HepG2 (cell line): Measurements from ENCODE around the gene SRC. TPM values are rescaled to one million over a fixed set of nuclear protein-coding genes. Genes with fewer than 3 reads are reported as not detected.
A peak's percentile ranks its signal among the peaks of the same experiment; 100 is the strongest.

Experiments used
- ATAD3A ChIP-seq: sonication (generic); formaldehyde crosslinking; IDR thresholded peaks from 2 replicates; pipeline ENCODE4 v1.4.0; 2020; ENCODE audit warnings: missing genetic modification reagents
- BRCA1 ChIP-seq: sonication (generic); formaldehyde crosslinking; IDR thresholded peaks from 2 replicates; pipeline ENCODE4 v1.4.0; 2020; ENCODE audit warnings: missing genetic modification reagents
- CC2D1A ChIP-seq: sonication (generic); formaldehyde crosslinking; IDR thresholded peaks from 2 replicates; pipeline ENCODE4 v1.8.1; 2023; ENCODE audit warnings: mild to moderate bottlenecking, missing genetic modification reagents
- GATAD1 ChIP-seq: IDR thresholded peaks from 2 replicates; pipeline ENCODE4 v1.6.1; 2016; ENCODE audit warnings: missing genetic modification reagents, missing compliant biosample characterization
- MLLT10 ChIP-seq: sonication (generic); formaldehyde crosslinking; IDR thresholded peaks from 2 replicates; pipeline ENCODE4 v1.4.0; 2020; ENCODE audit warnings: missing genetic modification reagents
- NFIB ChIP-seq: sonication (generic); formaldehyde crosslinking; IDR thresholded peaks from 2 replicates; pipeline ENCODE4 v1.9.0; 2021; ENCODE audit warnings: missing genetic modification reagents, mild to moderate bottlenecking, borderline replicate concordance
- PHF21A ChIP-seq: sonication (generic); formaldehyde crosslinking; IDR thresholded peaks from 2 replicates; pipeline ENCODE4 v1.5.0; 2020; ENCODE audit warnings: mild to moderate bottlenecking, missing genetic modification reagents
- RNF219 ChIP-seq: sonication (generic); formaldehyde crosslinking; IDR thresholded peaks from 2 replicates; pipeline ENCODE4 v1.5.0; 2020; ENCODE audit warnings: mild to moderate bottlenecking, missing genetic modification reagents
- SIX1 ChIP-seq: sonication (generic); formaldehyde crosslinking; IDR thresholded peaks from 2 replicates; pipeline ENCODE4 v1.4.0; 2020; ENCODE audit warnings: missing genetic modification reagents, borderline replicate concordance
- SOX13 ChIP-seq, 3 experiments: fragments of 450-650 bp in 1 of 3; sonication (generic) in 1 of 3; formaldehyde crosslinking in 1 of 3; IDR thresholded peaks in 2 of 3; conservative IDR thresholded peaks in 1 of 3; 2 replicates each; pipeline versions ENCODE4 v1.5.0 to v1.6.1; 2016 to 2020; ENCODE audit warnings: antibody characterized with exemption in 1 of 3, mild to moderate bottlenecking in 1 of 3, missing compliant biosample characterization in 1 of 3, missing genetic modification reagents in 1 of 3, moderate library complexity in 1 of 3
- SP5 ChIP-seq: IDR thresholded peaks from 2 replicates; pipeline ENCODE4 v1.6.1; 2016; ENCODE audit warnings: low read depth, borderline replicate concordance
- TEAD2 ChIP-seq: sonication (generic); formaldehyde crosslinking; IDR thresholded peaks from 2 replicates; pipeline ENCODE4 v1.9.0; 2021; ENCODE audit warnings: missing genetic modification reagents
- YEATS4 ChIP-seq: sonication (generic); formaldehyde crosslinking; IDR thresholded peaks from 2 replicates; pipeline ENCODE4 v1.4.0; 2020; ENCODE audit warnings: missing genetic modification reagents, borderline replicate concordance
- ZBTB33 ChIP-seq: sonication (generic); formaldehyde crosslinking; IDR thresholded peaks from 2 replicates; pipeline ENCODE4 v1.4.0; 2020; ENCODE audit warnings: missing genetic modification reagents
- ZMAT3 ChIP-seq: sonication (generic); formaldehyde crosslinking; conservative IDR thresholded peaks from 2 replicates; pipeline ENCODE4 v1.7.0; 2021; ENCODE audit warnings: missing genetic modification reagents
- ZNF232 ChIP-seq: sonication (generic); formaldehyde crosslinking; IDR thresholded peaks from 2 replicates; pipeline ENCODE4 v1.4.0; 2020; ENCODE audit warnings: missing genetic modification reagents, borderline replicate concordance
- ZNF335 ChIP-seq: sonication (generic); formaldehyde crosslinking; IDR thresholded peaks from 2 replicates; pipeline ENCODE4 v1.4.0; 2020; ENCODE audit warnings: missing genetic modification reagents
- ZNF556 ChIP-seq: sonication (generic); formaldehyde crosslinking; IDR thresholded peaks from 2 replicates; pipeline ENCODE4 v1.4.0; 2020; ENCODE audit warnings: mild to moderate bottlenecking, missing genetic modification reagents, borderline replicate concordance
- ZNF644 ChIP-seq: IDR thresholded peaks from 2 replicates; pipeline ENCODE4 v1.6.1; 2016; ENCODE audit warnings: low read depth
- ZNF724P ChIP-seq: sonication (generic); formaldehyde crosslinking; IDR thresholded peaks from 2 replicates; pipeline ENCODE4 v1.8.0; 2022; ENCODE audit warnings: missing genetic modification reagents, borderline replicate concordance
- ZNF780A ChIP-seq: sonication (generic); formaldehyde crosslinking; IDR thresholded peaks from 2 replicates; pipeline ENCODE4 v1.8.0; 2022; ENCODE audit warnings: mild to moderate bottlenecking, missing genetic modification reagents, moderate library complexity
- polyA plus RNA-seq, 8 experiments: library from polyadenylated mRNA; depleted of rRNA in 3 of 8; stranded (reverse) in 7 of 8; unstranded in 1 of 8; fragments of >200 nt; fragmentation: Illumina TruSeq in 4 of 8; extraction: Trizol in 4 of 8; gene quantifications; 2 replicates each; pipeline versions ENCODE4 v1.2.1 to v1.2.3, GENCODE V29; 2011 to 2016; ENCODE audit warnings: low read depth in 4 of 8, missing spikeins in 1 of 8, mixed read lengths in 1 of 8; ENCODE audit not compliant: insufficient read depth in 1 of 8
- total RNA-seq, 5 experiments: library from RNA; depleted of rRNA; stranded (reverse); fragments of >200 nt; fragmentation: Illumina TruSeq; extraction: Trizol; gene quantifications; 2 replicates each; pipeline ENCODE4 v1.2.3, GENCODE V29; 2016; ENCODE audit warnings: low read depth in 1 of 5
- TF ChIP-seq, protein P1 (sequence below): sonication (generic); formaldehyde crosslinking; IDR thresholded peaks from 2 replicates; pipeline ENCODE4 v1.4.0; 2020; ENCODE audit warnings: mild to moderate bottlenecking, low read depth, missing genetic modification reagents
- TF ChIP-seq, protein P2 (sequence below): sonication (generic); formaldehyde crosslinking; conservative IDR thresholded peaks from 2 replicates; pipeline ENCODE4 v1.5.0; 2020; ENCODE audit warnings: missing genetic modification reagents

SRC gene
- total and polyA plus RNA-seq, 2 of the 13 experiments (the other 11 are each of a cell fraction or from before 2014, with no cell fraction given): 54.7 to 192 TPM

DNA sequence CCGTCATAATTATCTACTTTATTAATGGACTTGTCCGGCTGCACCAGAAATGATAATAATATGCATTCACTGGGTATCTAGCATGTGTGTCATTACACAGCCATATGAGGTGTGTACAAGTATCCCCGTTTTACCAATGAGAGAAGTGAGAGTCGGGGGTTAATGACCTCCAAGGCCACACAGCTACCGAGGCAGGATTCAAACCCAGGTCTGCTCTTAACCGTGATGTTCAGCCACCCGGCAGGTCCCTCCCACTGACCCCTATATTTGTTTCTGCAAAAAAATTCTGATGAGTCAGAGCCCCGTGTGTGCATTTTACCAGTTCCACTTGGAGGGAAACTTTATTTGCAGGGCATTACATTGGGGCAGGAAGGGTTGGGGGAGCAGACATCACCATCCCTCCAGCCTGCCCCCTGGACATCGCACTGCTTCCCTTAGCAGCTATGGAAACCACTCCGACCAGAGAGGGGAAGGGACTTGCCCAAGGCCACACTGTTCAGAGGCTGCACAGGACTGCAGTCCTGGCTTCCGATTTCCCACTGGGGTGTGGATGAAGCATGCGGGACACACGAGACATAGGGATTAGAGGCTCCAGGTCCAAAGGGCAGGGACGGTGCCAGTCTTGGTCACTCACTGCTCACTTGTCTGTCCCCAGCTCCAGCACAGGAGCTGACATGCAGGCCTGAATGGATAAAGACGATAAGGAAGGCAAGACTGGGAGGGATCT lies 10.1 kb upstream of the SRC start (continued):
- TF ChIP-seq, protein P1, sequence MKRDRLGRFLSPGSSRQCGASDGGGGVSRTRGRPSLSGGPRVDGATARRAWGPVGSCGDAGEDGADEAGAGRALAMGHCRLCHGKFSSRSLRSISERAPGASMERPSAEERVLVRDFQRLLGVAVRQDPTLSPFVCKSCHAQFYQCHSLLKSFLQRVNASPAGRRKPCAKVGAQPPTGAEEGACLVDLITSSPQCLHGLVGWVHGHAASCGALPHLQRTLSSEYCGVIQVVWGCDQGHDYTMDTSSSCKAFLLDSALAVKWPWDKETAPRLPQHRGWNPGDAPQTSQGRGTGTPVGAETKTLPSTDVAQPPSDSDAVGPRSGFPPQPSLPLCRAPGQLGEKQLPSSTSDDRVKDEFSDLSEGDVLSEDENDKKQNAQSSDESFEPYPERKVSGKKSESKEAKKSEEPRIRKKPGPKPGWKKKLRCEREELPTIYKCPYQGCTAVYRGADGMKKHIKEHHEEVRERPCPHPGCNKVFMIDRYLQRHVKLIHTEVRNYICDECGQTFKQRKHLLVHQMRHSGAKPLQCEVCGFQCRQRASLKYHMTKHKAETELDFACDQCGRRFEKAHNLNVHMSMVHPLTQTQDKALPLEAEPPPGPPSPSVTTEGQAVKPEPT (CRISPR knock-in tag): 0 out of 2 replicates have a peak, but pooled peaks have one; percentile 34
- TF ChIP-seq ATAD3A (CRISPR knock-in tag) (no peak), PHF21A (CRISPR knock-in tag) (no peak), ZNF780A (CRISPR knock-in tag) (no peak), SOX13 (IDR thresholded peaks at IDR 0.05) (peak; percentile 17; the same call in 1 of the 2 replicates), SOX13 (CRISPR knock-in tag; conservative IDR thresholded peaks at IDR 0.05 in 1 of 2, IDR thresholded peaks at IDR 0.05 in 1 of 2) (no peak), BRCA1 (CRISPR knock-in tag) (no peak), ZBTB33 (CRISPR knock-in tag) (no peak), GATAD1 (CRISPR knock-in tag) (no peak), CC2D1A (CRISPR knock-in tag) (no peak), ZNF644 (peak; percentile 27; the same call in 1 of the 2 replicates), TEAD2 (CRISPR knock-in tag) (no peak), ZMAT3 (no peak), ZNF724P (no peak), MLLT10 (CRISPR knock-in tag) (no peak), ZNF335 (no peak), ZNF232 (CRISPR knock-in tag) (no peak), RNF219 (CRISPR knock-in tag) (no peak), ZNF556 (CRISPR knock-in tag) (no peak; the same call in 1 of the 2 replicates), YEATS4 (no peak), SIX1 (CRISPR knock-in tag) (no peak), SP5 (CRISPR knock-in tag) (no peak; the same call in 1 of the 2 replicates), NFIB (CRISPR knock-in tag) (no peak)
- TF ChIP-seq, protein P2, sequence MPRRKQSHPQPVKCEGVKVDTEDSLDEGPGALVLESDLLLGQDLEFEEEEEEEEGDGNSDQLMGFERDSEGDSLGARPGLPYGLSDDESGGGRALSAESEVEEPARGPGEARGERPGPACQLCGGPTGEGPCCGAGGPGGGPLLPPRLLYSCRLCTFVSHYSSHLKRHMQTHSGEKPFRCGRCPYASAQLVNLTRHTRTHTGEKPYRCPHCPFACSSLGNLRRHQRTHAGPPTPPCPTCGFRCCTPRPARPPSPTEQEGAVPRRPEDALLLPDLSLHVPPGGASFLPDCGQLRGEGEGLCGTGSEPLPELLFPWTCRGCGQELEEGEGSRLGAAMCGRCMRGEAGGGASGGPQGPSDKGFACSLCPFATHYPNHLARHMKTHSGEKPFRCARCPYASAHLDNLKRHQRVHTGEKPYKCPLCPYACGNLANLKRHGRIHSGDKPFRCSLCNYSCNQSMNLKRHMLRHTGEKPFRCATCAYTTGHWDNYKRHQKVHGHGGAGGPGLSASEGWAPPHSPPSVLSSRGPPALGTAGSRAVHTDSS (CRISPR knock-in tag): no peak
